GM19468 (cell line): Measurements from ENCODE around the gene PGC.
A peak's percentile ranks its signal among the peaks of the same experiment; 100 is the strongest.

Source experiments
- ATAC-seq: cut with Tn5 transposase; IDR thresholded peaks from one replicate; pipeline ENCODE4 v1.9.1; 2021; ENCODE audit warnings: mild to moderate bottlenecking, moderate library complexity, moderate number of reproducible peaks; ENCODE audit not compliant: unreplicated experiment; ENCODE audit errors: extremely low read depth

The PGC gene

DNA sequence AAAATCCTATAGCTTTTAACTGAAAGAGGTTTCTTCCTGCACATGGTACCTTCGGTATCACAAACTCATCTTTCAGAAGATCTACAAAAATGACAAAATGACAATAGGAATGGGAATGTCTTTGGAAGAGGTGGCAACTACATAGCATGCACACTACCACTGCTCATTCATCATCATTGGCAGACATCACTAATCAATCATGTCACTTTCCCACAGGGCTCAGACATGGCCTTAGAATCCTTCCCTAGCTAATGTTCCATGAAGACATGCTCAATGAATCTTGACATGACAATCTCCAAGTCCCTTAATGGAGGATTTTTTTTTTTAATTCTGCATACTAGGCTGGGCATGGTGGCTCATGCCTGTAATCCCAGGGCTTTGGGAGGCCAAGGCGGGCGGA lies 3.2 kb upstream of the PGC start:
- no peak for ATAC-seq

DNA sequence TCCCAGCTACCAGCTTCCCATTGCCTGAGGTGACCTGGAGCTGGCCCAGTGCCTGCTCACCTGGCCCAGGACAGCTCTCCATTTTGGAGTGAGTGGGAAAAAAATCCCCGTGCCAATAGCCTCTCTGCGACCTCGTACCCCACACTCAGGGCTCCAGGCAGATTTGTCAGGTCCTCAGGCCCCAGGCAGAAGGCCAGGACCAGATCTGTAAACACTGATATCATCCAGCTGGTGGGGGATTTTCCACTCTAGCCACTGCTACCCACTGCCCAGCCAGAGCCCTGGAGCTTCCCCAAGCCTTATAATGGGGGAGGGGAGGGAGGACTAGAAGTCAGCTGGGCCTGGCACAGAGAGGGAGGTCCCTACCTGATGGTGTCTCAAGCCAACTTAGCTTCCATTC lies 1.3 kb upstream of the PGC start:
- no peak for ATAC-seq

DNA sequence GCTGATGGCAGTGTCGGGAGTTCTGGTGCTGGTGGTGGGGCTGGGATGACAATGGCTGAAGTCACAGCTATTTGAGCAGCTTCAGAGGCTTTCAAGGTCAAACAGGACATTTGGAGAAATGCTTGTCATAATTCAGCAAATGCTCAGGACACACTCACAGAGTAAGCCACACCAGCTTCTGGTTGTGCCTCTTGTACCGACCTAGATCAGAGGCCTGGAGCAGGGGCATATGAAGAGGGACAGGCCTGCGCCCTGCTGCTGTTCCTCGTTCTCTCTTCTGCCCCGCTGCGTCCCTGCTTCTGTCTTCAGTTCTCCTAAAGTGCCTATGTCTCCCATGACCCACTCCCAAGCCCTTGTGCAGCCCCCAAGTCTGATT lies 893 bp upstream of the PGC start:
- no peak for ATAC-seq

DNA sequence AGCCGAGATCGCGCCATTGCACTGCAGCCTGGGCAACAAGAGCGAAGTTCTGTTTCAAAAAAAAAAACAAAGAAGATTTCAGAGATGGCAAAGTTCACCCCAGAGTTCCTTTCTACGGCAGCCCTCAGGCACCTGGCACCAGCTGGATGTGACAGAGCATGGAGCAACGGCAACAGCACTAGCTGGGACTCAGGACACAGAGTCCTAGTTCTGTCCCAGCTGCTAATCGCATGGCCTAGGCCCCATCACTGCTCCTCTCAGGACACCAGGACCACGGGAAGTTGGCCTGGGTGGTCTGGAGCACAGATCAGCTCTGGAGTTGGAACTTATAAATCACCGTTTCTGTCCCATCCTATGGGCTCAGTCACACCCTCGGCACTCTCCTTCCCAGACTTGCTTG lies 1.1 kb downstream of the PGC start:
- no peak for ATAC-seq

DNA sequence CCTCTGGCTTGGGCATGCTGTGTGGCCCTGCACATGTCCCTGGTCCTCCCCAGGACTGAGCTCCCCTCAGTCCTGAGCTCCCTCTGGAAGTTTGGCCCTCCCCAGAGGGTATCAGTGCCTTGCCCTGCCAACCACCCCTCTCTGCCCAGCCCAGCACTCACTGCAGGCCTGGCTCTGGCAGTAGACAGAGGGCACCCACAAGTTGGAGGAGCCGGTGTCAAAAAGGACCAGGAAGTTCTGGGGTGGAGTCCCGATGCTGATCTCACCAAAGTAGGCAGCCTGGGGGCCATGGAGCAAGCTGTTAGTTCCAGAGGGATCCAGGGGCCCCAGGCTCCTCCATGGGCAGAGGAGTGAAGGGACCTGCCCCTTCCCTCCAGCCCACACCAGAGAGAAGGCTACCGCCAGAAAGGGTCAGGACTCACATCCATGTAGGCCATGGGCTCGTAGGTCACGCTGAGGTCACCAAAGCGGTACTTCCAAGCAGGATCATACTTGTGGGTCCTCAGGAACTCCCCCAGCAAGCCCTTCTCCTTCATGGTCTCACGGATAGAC lies 2.9 kb downstream of the PGC start:
- ATAC-seq, result no peak

DNA sequence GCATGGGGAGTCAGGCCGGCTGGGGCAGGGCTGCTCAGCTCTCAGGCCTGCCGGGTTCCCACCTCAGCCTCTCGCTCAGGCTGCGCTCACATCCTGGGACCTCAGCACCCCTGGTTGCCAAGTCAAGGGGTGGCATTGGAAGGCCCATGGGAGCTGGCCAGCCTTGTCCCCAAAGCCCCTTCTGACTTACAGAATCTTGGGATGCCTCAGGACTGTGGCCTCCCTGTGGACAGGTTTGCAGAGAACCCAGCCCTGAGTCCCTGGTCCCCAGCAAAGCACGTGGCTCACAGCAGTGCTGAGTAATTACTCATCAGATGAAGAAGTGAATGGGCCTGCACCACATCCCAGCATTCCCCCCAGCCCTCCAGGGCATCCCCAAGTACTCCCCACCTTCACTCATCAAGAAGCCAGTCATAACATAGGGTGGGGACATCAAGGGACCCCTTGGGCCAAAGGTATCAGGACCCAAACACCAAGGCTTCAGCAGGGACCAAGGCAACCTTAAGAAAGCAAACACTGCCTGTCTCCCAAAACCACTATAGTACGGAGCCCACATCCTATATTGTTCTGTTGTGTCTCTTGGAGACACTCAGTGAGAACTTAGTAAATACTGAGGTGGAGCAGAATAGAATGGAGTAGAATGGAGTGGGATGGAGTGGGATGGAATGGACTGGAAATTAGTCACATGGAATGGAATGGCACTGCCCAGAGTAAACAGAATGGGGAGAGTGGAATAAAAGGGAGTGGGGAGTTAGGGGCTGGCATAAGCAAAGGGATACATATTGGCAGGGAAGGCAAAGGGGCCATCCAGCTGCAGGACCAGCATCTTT lies 3.6 kb downstream of the PGC start:
- no peak for ATAC-seq

DNA sequence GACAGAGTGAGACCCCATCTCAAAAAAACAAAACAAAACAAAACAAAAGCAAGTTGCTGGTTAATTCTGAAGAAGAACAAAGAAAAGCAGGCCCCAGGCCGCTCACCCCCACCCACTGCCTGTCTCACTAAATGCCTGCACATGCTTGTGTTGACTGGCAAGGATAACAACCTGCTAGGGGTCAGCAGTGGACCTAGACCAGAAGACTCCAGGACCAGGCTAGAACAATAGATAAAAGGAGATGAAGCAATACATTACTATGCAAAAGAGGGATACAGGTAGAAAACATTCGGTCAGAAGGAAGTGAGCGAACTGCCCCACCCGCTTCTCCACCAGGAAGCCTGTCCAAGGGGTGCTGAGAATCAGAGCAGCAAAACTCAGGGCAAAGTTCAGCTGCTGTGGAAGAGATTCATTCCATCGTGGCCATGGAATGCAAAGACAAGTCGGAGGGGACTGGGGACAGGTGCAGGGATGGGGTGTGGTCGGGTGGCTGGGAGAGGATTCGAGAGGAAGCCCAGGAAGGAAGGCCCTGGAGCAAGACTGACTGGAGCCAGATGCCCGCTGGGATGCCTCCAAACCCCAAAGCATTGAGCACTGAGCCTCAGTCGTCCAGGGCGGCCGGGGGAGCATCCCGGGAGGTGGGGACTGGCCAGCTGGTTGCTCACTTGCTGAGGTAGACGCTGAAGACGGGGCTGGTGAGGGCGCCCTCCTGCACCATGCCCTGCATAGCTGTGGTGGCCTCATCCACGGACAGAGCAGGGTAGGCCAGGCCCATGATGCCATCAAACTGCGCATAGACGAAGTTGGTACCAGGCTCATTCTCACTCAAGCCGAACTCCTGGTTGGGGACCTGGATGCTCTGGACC lies 5.3 kb downstream of the PGC start:
- no peak for ATAC-seq

DNA sequence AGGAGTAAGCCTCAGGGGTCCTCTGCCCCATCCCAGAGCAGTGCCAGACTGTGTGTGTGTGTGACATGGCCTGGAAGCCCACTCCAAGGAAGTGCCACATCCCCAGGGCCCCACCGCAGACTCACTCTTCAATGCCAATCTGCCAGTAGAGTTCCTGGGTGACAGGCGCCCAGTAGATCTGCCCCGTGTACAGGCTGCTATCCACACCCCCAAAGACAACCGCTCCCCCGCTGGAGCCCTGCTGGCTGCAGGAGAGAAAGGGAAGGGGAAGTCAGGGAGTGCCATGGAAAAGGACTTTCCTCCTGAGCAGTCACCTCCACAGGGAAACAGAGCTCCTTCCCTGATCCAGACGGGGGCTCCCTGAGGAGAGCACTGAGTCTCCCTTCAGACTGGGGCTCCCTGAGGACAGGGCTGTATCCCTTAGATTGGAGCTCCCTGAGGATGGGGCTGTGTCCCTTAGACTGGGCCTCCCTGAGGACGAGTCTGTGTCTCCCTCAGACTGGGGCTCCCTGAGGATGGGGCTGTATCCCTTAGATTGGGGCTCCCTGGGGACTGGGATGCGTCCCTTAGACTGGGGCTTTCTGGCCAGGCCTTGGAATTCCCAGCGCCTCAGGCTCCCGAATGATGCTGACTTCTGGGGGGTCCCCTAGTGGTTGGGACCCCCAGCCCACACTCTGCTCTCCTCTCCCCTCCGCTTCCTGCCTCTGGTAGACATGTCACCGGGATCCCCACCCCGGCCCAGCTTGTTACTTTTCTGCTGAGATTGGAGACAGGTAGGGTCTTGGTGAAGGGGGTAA lies 6.6 kb downstream of the PGC start:
- no peak for ATAC-seq

DNA sequence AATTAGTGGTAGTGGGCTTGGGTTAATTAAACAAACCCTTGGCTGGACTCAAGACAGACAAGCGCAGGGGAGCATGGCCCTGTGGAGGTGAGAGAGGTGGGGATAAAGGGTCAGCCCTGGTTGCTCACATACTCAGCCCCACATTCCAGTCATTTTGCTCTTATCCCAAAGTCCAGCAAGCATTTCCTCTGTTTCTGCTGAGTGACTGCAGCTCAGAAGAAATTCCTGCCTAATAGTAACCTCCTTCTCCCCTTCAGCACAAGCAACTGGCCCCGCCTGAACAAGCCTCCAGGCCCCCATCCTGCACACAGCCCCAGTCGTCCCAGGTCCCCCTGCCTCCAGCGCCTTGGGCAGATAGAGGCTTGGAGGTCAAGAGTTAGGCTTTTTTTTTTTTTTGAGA lies 8.2 kb downstream of the PGC start:
- ATAC-seq, result no peak

DNA sequence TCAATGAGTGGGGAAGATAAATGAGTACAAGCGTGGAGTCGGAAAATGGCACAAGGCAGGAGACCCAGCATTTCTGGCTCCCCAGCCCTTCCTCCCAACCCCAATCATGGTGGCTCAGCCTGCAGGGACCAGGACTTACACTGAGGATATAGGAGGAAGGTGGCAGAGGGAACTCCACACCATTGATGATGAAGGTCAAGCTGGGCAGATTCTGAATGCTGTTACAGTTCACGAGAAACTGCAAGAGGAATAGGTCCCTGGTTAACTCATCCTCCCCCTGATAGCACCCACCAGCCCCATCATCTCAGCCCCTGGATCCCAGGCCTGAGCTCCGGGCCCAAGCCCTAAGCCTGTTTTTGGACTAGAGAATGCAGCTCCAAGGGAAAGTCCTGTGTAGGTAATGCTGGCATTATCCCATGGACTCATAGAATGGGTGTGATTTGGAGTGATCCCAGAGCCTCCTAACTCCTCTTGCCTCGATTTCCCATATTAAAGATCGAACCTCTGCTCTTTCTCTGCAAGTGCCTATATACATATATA lies 9.5 kb downstream of the PGC start:
- ATAC-seq, result no peak

DNA sequence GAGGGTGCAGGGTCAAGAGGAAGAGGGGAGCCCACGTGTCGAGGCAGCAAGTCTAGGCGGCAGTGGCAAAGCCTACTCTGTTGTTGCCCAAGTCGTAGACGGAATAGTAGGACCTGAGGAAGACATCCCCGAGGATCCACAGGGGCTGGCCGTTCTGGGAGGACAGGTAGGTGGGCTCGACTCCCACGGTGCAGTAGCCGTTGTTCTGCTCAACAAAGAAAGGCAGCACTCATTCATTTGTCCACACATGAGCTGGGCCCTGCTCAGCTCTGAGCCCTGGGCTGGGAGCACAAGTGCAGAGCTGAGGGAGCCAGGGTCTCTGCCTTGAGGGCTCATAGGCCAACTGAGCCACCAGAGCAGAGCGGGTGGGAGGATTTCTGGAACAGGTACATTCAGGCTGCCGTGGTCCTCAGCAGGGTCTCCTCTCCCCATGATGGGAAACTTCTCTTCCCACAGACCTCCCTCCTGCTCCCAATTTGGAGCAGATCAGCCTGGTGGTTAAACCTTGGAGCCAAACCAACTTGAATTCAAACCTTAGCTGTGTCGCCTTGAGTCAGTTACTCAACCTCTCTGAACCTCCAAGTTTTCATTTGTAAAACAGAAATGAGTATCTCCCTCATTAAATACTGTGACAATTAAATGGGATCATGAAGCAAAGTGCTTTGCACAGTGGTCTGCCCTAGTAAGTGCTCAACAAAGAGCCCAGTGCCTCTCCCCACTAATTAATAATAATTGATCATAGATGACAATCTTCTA lies 10.2 kb downstream of the PGC start:
- ATAC-seq, result no peak

DNA sequence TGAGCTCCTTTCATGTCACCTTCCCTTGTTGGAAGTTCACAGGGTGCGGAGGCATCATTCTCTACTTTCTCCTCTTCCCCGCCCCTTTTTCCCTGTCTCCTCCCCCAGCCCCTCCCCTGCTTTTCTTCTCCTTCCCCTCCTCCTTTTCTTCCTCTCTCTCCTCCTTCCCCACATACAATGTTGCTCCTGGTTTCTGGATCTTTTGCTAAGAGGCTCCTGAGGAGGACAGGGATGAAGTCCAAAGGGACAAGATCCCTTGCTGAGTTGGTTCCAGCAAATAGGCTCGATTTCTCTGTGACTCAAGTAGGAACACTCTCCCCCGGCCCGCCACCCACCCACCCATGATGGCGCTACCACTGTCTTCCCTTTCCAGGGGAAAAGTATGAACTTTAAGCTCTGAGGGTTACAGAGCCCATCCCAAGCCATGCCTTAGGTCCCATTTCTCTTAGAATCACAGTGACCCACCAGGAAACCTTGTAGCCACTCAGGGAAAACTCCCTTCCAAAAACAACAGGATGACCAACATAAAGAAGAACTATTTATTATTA lies 10.9 kb downstream of the PGC start:
- no peak for ATAC-seq

DNA sequence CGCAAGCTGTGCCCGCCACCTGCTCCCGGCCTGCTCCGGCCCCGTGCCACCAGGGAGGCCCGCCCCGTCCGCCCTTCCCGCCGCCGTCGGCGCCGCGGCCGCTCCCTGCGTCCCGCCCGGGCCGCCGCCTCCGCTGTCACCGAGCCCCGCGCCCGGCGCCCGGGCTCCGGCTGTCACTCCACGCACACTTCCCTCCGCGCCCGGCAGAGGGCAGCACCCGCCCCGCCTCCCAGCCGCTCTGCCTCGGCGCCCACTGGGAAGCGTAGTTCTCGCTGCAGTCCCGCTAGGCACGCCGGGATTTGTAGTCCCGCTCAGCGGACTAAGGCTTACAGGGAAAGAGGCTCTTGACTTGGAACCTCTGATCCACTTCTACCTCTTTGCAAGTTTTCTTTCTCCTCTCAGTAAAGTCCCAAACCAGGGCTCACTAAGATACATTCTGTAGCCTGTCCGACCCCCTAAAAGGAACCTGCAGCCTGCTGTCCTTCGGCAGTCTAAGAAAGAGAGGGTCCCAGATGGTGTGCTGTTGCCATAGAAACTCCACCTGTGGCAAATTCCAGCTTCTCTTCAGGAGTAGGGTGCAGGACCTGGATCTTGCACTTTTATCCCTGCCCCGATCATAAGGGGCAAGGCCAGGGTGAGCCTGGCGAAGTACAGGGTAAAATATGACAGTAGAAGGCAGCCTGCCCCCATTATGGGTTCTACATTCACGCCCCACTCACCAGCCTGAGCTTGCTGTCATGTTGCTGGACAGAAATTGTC lies 11.6 kb downstream of the PGC start, which contains the start of gene TFEB:
Gene TFEB (minus strand): TSS at position 182 of the 759 bp plus-strand sequence. CDS start 44,395 bp downstream, outside the sequence.
- peak; percentile 47 for ATAC-seq

DNA sequence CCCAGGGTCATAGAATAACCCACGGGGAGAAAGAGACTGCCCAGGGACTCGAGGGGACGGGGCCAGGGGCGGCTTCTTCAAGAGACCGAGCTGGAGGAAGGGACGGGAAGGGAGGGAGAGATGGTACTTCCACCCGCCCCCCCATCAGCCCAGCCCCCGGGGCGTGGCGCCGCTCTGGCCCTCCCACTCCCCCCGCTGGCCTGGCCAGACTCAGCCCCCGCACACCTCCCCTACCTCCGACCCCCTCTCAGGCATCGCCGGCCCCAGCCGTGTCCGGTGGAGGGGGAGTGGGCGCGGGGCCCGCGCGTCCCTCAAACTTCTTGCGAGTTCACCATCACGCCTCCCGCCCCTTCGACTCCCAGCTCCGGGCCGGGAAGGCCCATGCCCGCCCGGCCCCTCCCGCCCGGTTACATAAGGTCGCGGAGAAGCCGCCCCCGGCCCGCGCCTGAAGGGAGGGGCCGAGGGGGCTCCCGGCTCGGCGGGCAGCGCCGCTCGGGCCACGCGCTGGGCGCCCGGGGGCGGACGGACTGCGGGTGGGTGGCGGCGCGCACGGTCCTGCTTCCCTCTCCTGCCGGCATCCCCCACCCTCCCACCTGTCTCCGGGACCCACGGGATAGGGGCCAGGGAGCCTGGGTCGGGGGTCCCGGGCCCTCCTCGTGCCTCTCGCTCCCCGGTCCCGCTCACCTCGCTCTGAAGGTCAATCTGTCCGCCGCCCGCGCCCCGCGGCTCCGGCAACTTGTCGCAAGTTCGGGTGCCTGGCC lies 12.4 kb downstream of the PGC start:
- no peak for ATAC-seq

DNA sequence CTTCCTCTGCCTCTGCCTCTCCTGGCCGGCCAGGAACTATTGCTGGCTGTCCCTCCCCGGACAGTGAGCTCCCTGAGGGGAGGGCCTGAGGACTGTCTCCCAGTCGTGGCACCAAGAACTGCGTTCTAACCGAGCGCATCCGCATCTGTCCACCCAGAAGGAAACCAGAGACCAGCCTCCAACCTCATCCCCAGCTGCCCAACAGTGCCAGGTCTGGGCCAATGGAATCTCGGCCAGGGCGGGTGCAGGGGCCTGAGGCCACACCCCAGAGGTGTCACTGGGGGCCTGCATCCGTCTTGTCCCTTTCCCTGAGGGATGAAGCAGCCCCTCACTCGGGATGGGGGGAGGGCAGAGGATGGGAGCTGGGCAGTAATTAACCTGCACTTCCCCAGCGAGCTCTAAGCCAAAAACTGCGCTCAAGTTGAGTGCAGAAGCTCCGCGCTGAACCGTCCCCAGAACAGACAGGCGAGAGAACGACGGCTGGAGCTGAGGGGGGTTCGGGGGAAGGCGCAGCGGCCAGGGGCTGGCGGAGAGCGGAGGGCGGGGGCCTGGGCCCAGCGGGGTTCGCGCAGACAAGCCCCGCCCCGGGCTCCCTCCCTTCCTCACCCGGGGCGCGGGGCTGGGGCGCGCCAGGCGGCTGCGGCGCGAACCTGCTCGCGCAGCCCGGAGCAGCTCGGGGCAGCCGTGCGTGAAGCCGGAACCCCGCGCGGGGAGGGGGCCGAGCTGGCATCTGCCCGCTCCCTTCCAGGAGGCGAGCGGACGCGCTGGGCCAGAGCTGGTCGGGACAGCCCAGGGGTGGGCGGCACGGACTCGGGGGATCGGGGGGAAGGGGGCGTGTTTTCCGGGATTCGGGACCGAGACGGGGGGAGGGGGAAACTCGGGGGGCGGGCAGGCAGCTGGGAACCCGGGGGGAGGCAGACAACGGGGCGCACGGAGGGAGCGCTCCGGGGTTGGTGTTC lies 13.2 kb downstream of the PGC start:
- no peak for ATAC-seq

DNA sequence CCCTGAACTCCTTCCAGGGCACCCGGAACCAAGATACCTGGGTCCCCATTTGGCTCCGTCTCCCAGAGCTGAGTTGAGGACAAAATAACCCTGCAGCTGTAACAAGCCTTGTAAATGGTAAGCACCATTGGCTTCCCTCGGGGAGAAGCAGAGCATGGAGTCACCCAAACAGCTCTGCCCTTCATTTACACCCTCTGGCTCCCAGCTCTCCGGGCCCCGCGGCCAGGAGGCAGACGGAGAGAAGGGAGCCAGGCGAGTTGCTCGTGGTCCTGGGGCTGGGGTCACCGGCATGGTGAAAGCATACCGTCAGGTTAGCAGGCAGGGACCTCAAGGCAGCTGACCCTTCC lies 13.9 kb downstream of the PGC start:
- ATAC-seq, result no peak
